ENCODE measurements around the gene SPDYE2.
"Not testable (repeated sequence)": the region's sequence is repeated elsewhere in the genome, so short reads cannot be mapped to it uniquely, and the experiment has no call there.

Gene SPDYE2

GRCh38 chr7:102606848-102607247, 55.8 kb downstream of the SPDYE2 start:
- not testable (repeated sequence) for ATAC-seq

- not testable (repeated sequence) for ATAC-seq
Observed at GRCh38 chr7:102609734-102610133, 58.7 kb downstream of the SPDYE2 start.

- not testable (repeated sequence) for ATAC-seq
Observed at GRCh38 chr7:102610441-102610840, 59.4 kb downstream of the SPDYE2 start.

GRCh38 chr7:102611013-102611674, 60.1 kb downstream of the SPDYE2 start:
- peak; percentile 48 to 63 for ATAC-seq

- ATAC-seq = not testable (repeated sequence)
Observed at GRCh38 chr7:102611675-102612325, 60.8 kb downstream of the SPDYE2 start.

All from activated CD4-positive, CD25-positive, alpha-beta regulatory T cell treated with anti-CD3 and anti-CD28 coated beads, Interleukin-2, amount 50 U/mL, for 24 hours (primary cell).